HEK293T (cell line): ENCODE data around the gene AWAT2.

Source experiments
- ARNT ChIP-seq: fragments of 450-650 bp; IDR thresholded peaks from 2 replicates; pipeline ENCODE4 v1.6.1; 2017; ENCODE audit warnings: mild to moderate bottlenecking
- BHLHE40 ChIP-seq: fragments of 450-650 bp; IDR thresholded peaks from 2 replicates; pipeline ENCODE4 v1.6.1; 2016; ENCODE audit warnings: mild to moderate bottlenecking, moderate library complexity, borderline replicate concordance
- CTBP1 ChIP-seq: fragments of 450-650 bp; IDR thresholded peaks from 2 replicates; pipeline ENCODE4 v1.6.1; 2016; ENCODE audit warnings: borderline replicate concordance
- ELF4 ChIP-seq: fragments of 450-650 bp; IDR thresholded peaks from 2 replicates; pipeline ENCODE4 v1.6.1; 2017; ENCODE audit warnings: antibody characterized with exemption
- FOXK2 ChIP-seq: fragments of 450-650 bp; IDR thresholded peaks from 2 replicates; pipeline ENCODE4 v1.6.1; 2016; ENCODE audit warnings: mild to moderate bottlenecking
- FOXM1 ChIP-seq: fragments of 450-650 bp; IDR thresholded peaks from 2 replicates; pipeline ENCODE4 v1.6.1; 2017; ENCODE audit warnings: mild to moderate bottlenecking, borderline replicate concordance
- L3MBTL2 ChIP-seq: fragments of 450-650 bp; conservative IDR thresholded peaks from 2 replicates; pipeline ENCODE4 v1.6.1; 2016; ENCODE audit warnings: mild to moderate bottlenecking
- LEF1 ChIP-seq: fragments of 450-650 bp; IDR thresholded peaks from 2 replicates; pipeline ENCODE4 v1.6.1; 2017; ENCODE audit warnings: mild to moderate bottlenecking, borderline replicate concordance
- SP1 ChIP-seq: fragments of 450-650 bp; IDR thresholded peaks from 2 replicates; pipeline ENCODE4 v1.6.1; 2017
- SUZ12 ChIP-seq: fragments of 450-650 bp; IDR thresholded peaks from 2 replicates; pipeline ENCODE4 v1.6.1; 2016; ENCODE audit warnings: mild to moderate bottlenecking
- TARDBP ChIP-seq: fragments of 450-650 bp; IDR thresholded peaks from 2 replicates; pipeline ENCODE4 v1.6.1; 2016
- ZNF384 ChIP-seq: fragments of 450-650 bp; IDR thresholded peaks from 2 replicates; pipeline ENCODE4 v1.6.1; 2016
- TF ChIP-seq, protein P1 (sequence below): fragments of 450-650 bp; IDR thresholded peaks from 2 replicates; pipeline ENCODE4 v1.6.1; 2016

GRCh38 chrX:70009049-70009448, 40.7 kb downstream of the AWAT2 start:
- TF ChIP-seq FOXM1, result no peak
- TF ChIP-seq TARDBP, result no peak
- TF ChIP-seq SP1, result no peak
- TF ChIP-seq ZNF384, result no peak
- no peak for TF ChIP-seq BHLHE40
- TF ChIP-seq, protein P1, sequence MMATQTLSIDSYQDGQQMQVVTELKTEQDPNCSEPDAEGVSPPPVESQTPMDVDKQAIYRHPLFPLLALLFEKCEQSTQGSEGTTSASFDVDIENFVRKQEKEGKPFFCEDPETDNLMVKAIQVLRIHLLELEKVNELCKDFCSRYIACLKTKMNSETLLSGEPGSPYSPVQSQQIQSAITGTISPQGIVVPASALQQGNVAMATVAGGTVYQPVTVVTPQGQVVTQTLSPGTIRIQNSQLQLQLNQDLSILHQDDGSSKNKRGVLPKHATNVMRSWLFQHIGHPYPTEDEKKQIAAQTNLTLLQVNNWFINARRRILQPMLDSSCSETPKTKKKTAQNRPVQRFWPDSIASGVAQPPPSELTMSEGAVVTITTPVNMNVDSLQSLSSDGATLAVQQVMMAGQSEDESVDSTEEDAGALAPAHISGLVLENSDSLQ, result no peak
- no peak for TF ChIP-seq ELF4
- TF ChIP-seq L3MBTL2, result no peak
- no peak for TF ChIP-seq SUZ12
- no peak for TF ChIP-seq ARNT
- no peak for TF ChIP-seq CTBP1
- TF ChIP-seq LEF1, result no peak
- no peak for TF ChIP-seq FOXK2
